Measurements from ENCODE around the gene SMIM1. TPM values are rescaled to one million over a fixed set of nuclear protein-coding genes. Genes with fewer than 3 reads are reported as not detected.

SMIM1 gene
- total and polyA plus RNA-seq, 9 of the 15 experiments (the other 6 are each of a cell fraction or from before 2014, with no cell fraction given) = 2.3 to 125 (median 24.3) TPM

GRCh38 chr1:3796215-3797061 lies 23.9 kb downstream of the SMIM1 start, which contains the start of gene LRRC47 (continued):
- TF ChIP-seq REST (IDR thresholded peaks at IDR 0.05; ENCODE audit: borderline replicate concordance) (no peak), REST (CRISPR knock-in tag; IDR thresholded peaks at IDR 0.05; ENCODE audit: low read depth) (no peak), NR2F6 (CRISPR knock-in tag; IDR thresholded peaks at IDR 0.05) (0 out of 2 replicates have a peak, but pooled peaks have one; percentile 25), POLR2G (IDR thresholded peaks at IDR 0.05; ENCODE audit: low read depth, low read length) (peak; percentile 94), BACH1 (tag; IDR thresholded peaks at IDR 0.05) (no peak), HDAC1 (IDR thresholded peaks at IDR 0.05) (peak; percentile 66 to 97; a peak in 3 of 4 replicates), NFRKB (IDR thresholded peaks at IDR 0.05; ENCODE audit: low read depth) (peak; percentile 85), ZNF232 (CRISPR knock-in tag; IDR thresholded peaks at IDR 0.05) (no peak), TEAD2 (tag; IDR thresholded peaks at IDR 0.05) (no peak), NFXL1 (CRISPR knock-in tag; IDR thresholded peaks at IDR 0.05) (no peak), FIP1L1 (IDR thresholded peaks at IDR 0.05; ENCODE audit: low read depth, low read length, poor library complexity, severe bottlenecking) (peak; percentile 31), GABPB2 (CRISPR knock-in tag; conservative IDR thresholded peaks at IDR 0.05) (no peak), ZBTB1 (CRISPR knock-in tag; IDR thresholded peaks at IDR 0.05; ENCODE audit: borderline replicate concordance, low read depth) (no peak), XRCC4 (IDR thresholded peaks at IDR 0.05; ENCODE audit: extremely low read depth, insufficient read depth, insufficient read length) (no peak), FUS (optimal IDR thresholded peaks at IDR 0.05; ENCODE audit: low read depth, low read length) (no peak), RFX1 (IDR thresholded peaks at IDR 0.05) (no peak), RBM14 (IDR thresholded peaks at IDR 0.05; ENCODE audit: borderline replicate concordance, insufficient read depth, low read depth, low read length) (no peak), MEF2D (tag; conservative IDR thresholded peaks at IDR 0.05; ENCODE audit: low read depth) (no peak), ZNF511 (CRISPR knock-in tag; IDR thresholded peaks at IDR 0.05) (no peak), PTTG1 (tag; IDR thresholded peaks at IDR 0.05; ENCODE audit: low read depth) (no peak), ATF7 (IDR thresholded peaks at IDR 0.05) (peak; percentile 78)
